KMS-11 (cell line): Measurements from ENCODE around the gene NOM1.

Experiments
- H2AFZ ChIP-seq: fragments of 200-600 bp; sonication (generic); 2 replicates; pipeline ENCODE4 v1.6.1; 2016; ENCODE audit warnings: antibody characterized with exemption, mixed run types, low read depth
- H3K27ac ChIP-seq: fragments of 200-600 bp; sonication (generic); 2 replicates; pipeline ENCODE4 v1.6.1; 2016; ENCODE audit warnings: mild to moderate bottlenecking, mixed run types
- H3K27me3 ChIP-seq: fragments of 200-600 bp; sonication (generic); 2 replicates; pipeline ENCODE4 v1.6.1; 2017; ENCODE audit warnings: mild to moderate bottlenecking, low read depth, mixed run types, moderate library complexity; ENCODE audit not compliant: insufficient read depth
- H3K36me3 ChIP-seq: fragments of 200-600 bp; sonication (generic); 2 replicates; pipeline ENCODE4 v1.6.1; 2017; ENCODE audit warnings: mild to moderate bottlenecking, mixed run types; ENCODE audit not compliant: insufficient read depth
- H3K4me1 ChIP-seq: fragments of 200-600 bp; sonication (generic); 2 replicates; pipeline ENCODE4 v1.6.1; 2016; ENCODE audit warnings: mild to moderate bottlenecking, low read depth, mixed run types; ENCODE audit not compliant: poor library complexity, severe bottlenecking
- H3K4me2 ChIP-seq: fragments of 200-600 bp; sonication (generic); 2 replicates; pipeline ENCODE4 v1.7.0; 2016; ENCODE audit warnings: mild to moderate bottlenecking, mixed run types
- H3K4me3 ChIP-seq: fragments of 200-600 bp; sonication (generic); IDR thresholded peaks from 2 replicates; pipeline ENCODE4 v1.6.1; 2017; ENCODE audit warnings: low read depth, low read length, mixed read lengths; ENCODE audit not compliant: insufficient read depth
- H3K79me2 ChIP-seq: fragments of 200-600 bp; sonication (generic); 2 replicates; pipeline ENCODE4 v1.6.1; 2016; ENCODE audit warnings: low read depth, mixed run types; ENCODE audit not compliant: insufficient read depth
- H3K9ac ChIP-seq: fragments of 200-600 bp; sonication (generic); 2 replicates; pipeline ENCODE4 v1.6.1; 2016; ENCODE audit warnings: mild to moderate bottlenecking, mixed run types
- H4K20me1 ChIP-seq: fragments of 200-600 bp; sonication (generic); 2 replicates; pipeline ENCODE4 v1.6.1; 2016; ENCODE audit warnings: mild to moderate bottlenecking, mixed run types; ENCODE audit not compliant: insufficient read depth
- CTCF ChIP-seq: fragments of 200-600 bp; sonication (generic); conservative IDR thresholded peaks from 2 replicates; pipeline ENCODE4 v1.6.1; 2017; ENCODE audit warnings: low read depth, mild to moderate bottlenecking, antibody characterized with exemption, low read length, moderate library complexity, mixed read lengths

Gene NOM1

GRCh38 chr7:157001920-157002818, 52.7 kb downstream of the NOM1 start:
- no peak for TF ChIP-seq CTCF

GRCh38 chr7:157002819-157003421, 53.4 kb downstream of the NOM1 start:
- no peak for TF ChIP-seq CTCF
- peaks cover 7% of the 10 kb centered on the region; the same call in 1 of the 2 replicates for H3K36me3 ChIP-seq
- peaks cover 24% of the 10 kb centered on the region for H3K79me2 ChIP-seq
- no peak overlapping the region for H2AFZ ChIP-seq
- H3K4me2 ChIP-seq, result no peak overlapping the region
- H3K9ac ChIP-seq, result no peak overlapping the region
- H4K20me1 ChIP-seq, result no peaks in the 10 kb centered on the region
- peaks cover 14% of the 10 kb centered on the region for H3K4me1 ChIP-seq
- no peak overlapping the region for H3K4me3 ChIP-seq
- no peaks in the 10 kb centered on the region for H3K27me3 ChIP-seq
- H3K27ac ChIP-seq, result no peak overlapping the region

More at GRCh38 chr7:157001920-157002818, 52.7 kb downstream of the NOM1 start:
- Histone ChIP-seq H3K27ac (no peak overlapping the region), H3K4me3 (no peak overlapping the region), H3K36me3 (peaks cover 7% of the 10 kb centered on the region; the same call in 1 of the 2 replicates), H3K27me3 (no peaks in the 10 kb centered on the region), H3K4me2 (no peak overlapping the region), H3K9ac (no peak overlapping the region), H3K4me1 (peaks cover 7% of the 10 kb centered on the region), H3K79me2 (peaks cover 16% of the 10 kb centered on the region), H2AFZ (no peak overlapping the region), H4K20me1 (no peaks in the 10 kb centered on the region)

GRCh38 chr7:157003445-157003755, 53.9 kb downstream of the NOM1 start:
- peaks cover 19% of the 10 kb centered on the region for H3K4me1 ChIP-seq
- peaks cover 7% of the 10 kb centered on the region; the same call in 1 of the 2 replicates for H3K36me3 ChIP-seq
- H3K27me3 ChIP-seq, result no peaks in the 10 kb centered on the region
- H4K20me1 ChIP-seq, result no peaks in the 10 kb centered on the region
- H3K4me2 ChIP-seq, result no peak overlapping the region
- H3K27ac ChIP-seq, result no peak overlapping the region
- no peak overlapping the region for H3K4me3 ChIP-seq
- H2AFZ ChIP-seq, result no peak overlapping the region
- no peak for TF ChIP-seq CTCF
- peaks cover 29% of the 10 kb centered on the region for H3K79me2 ChIP-seq
- H3K9ac ChIP-seq, result no peak overlapping the region

- Histone ChIP-seq H3K4me1 (peaks cover 21% of the 10 kb centered on the region), H3K27me3 (no peaks in the 10 kb centered on the region), H2AFZ (no peak overlapping the region)
Measured at GRCh38 chr7:157003756-157004520, 54.4 kb downstream of the NOM1 start.

More at GRCh38 chr7:157003756-157004520, 54.4 kb downstream of the NOM1 start:
- Histone ChIP-seq H3K79me2 (peaks cover 34% of the 10 kb centered on the region), H3K27ac (no peak overlapping the region), H3K4me3 (no peak overlapping the region), H3K36me3 (peaks cover 7% of the 10 kb centered on the region; the same call in 1 of the 2 replicates), H4K20me1 (no peaks in the 10 kb centered on the region), H3K9ac (no peak overlapping the region), H3K4me2 (no peak overlapping the region)
- no peak for TF ChIP-seq CTCF
